ENCODE results near the gene ERBB4. TPM values are rescaled to one million over a fixed set of nuclear protein-coding genes. Genes with fewer than 3 reads are reported as not detected.

Gene ERBB4
- total RNA-seq, 1 experiment from 2014 or later = 0.04 TPM

GRCh38 chr2:211416373-211416772 is 1122.2 kb downstream of the ERBB4 start:
- Histone ChIP-seq H3K23ac (ENCODE audit: insufficient read length, low read depth, low read length) (no peak overlapping the region), H3K27me3 (ENCODE audit: insufficient read depth, low read length) (no peaks in the 10 kb centered on the region), H2BK120ac (ENCODE audit: low read depth, low read length, poor library complexity, severe bottlenecking) (no peak overlapping the region), H4K20me1 (ENCODE audit: control insufficient read depth, insufficient read depth, insufficient read length) (no peaks in the 10 kb centered on the region), H4K91ac (ENCODE audit: insufficient read length, low read depth, low read length) (no peak overlapping the region), H3K4me1 (ENCODE audit: insufficient read depth, low read length) (no peaks in the 10 kb centered on the region), H2AFZ (ENCODE audit: low read length) (no peak overlapping the region), H3K9ac (ENCODE audit: extremely low read depth, insufficient read length, low read length) (no peak overlapping the region), H2BK12ac (ENCODE audit: insufficient read length, low read depth, low read length) (no peak overlapping the region), H2BK5ac (ENCODE audit: insufficient read length, low read length) (no peak overlapping the region), H3K56ac (ENCODE audit: insufficient read length, low read depth, low read length) (no peak overlapping the region), H3K23me2 (ENCODE audit: insufficient read length, low read depth, low read length, poor library complexity, severe bottlenecking) (no peaks in the 10 kb centered on the region), H3K79me1 (ENCODE audit: insufficient read depth, low read depth, low read length, poor library complexity, severe bottlenecking) (no peaks in the 10 kb centered on the region), H3K4ac (ENCODE audit: low read depth, low read length) (no peak overlapping the region), H3K18ac (ENCODE audit: insufficient read length, low read depth, low read length) (no peak overlapping the region), H3K79me2 (ENCODE audit: insufficient read depth, low read length) (no peaks in the 10 kb centered on the region), H2AK5ac (ENCODE audit: insufficient read length, low read length) (no peak overlapping the region), H3K4me2 (ENCODE audit: insufficient read depth, insufficient read length, low read length) (no peak overlapping the region), H4K8ac (replicated peaks; ENCODE audit: insufficient read length, low read depth, low read length) (no peak overlapping the region), H2BK20ac (ENCODE audit: low read depth, low read length, poor library complexity, severe bottlenecking) (no peak overlapping the region), H4K5ac (ENCODE audit: insufficient read length, low read depth, low read length) (no peak overlapping the region), H3T11ph (ENCODE audit: low read length) (no peak overlapping the region), H3K9me3 (ENCODE audit: control insufficient read depth, low read depth, low read length) (no peaks in the 10 kb centered on the region), H3K27ac (ENCODE audit: insufficient read length, low read depth, low read length) (no peak overlapping the region), H2BK15ac (ENCODE audit: low read depth, low read length) (no peak overlapping the region), H3K14ac (ENCODE audit: insufficient read depth, low read length) (no peak overlapping the region)
- 0 out of 4 replicates have a peak, but pooled peaks cover 0 to 4% of the 10 kb centered on the region in 2 experiments for H3K4me1 Mint-ChIP-seq
- H3K36me3 Mint-ChIP-seq (ENCODE audit: insufficient read depth in 1 of 3, low read depth in 3 of 3) = peaks cover 0 to 10% (median 0%) of the 10 kb centered on the region in 3 experiments; a peak in 3 of 7 replicates
- no peak for DNase-seq
- H3K9me3 Mint-ChIP-seq = peaks cover 6 to 8% of the 10 kb centered on the region in 2 experiments; a peak in 4 of 5 replicates
- H3K4me3 Mint-ChIP-seq = no peak overlapping the region
- no peak for TF ChIP-seq CTCF (conservative IDR thresholded peaks at IDR 0.05)
- no peak overlapping the region; a peak in 1 of 7 replicates for H3K27ac Mint-ChIP-seq
- no CpG with 5 or more reads among the region's 2 CpGs for WGBS (ENCODE audit: extremely low coverage, insufficient read length, low lambda C conversion rate)
- H3K27me3 Mint-ChIP-seq (ENCODE audit: low read depth) = no peaks in the 10 kb centered on the region

All from H9 (cell line).